GM13976 (cell line): ENCODE measurements around the gene GKN1.

Source experiments
- DNase-seq: peaks from one replicate; pipeline ENCODE4 v3.0.0; 2012; ENCODE audit warnings: low spot score
- CTCF ChIP-seq: IDR thresholded peaks from 2 replicates; pipeline ENCODE4 v1.5.1; 2012; ENCODE audit warnings: borderline replicate concordance, mild to moderate bottlenecking; ENCODE audit not compliant: insufficient read depth; ENCODE audit errors: extremely low read depth, missing control alignments, control extremely low read depth
- in situ Hi-C: fragments of 300-500 bp; cut with MboI; formaldehyde crosslinking; loops from one replicate; pipeline ENCODE4 v1.12.0; 2022; ENCODE audit warnings: low sequenced_read_pairs, mixed read lengths, inconsistent platforms; ENCODE audit not compliant: unreplicated experiment

Gene GKN1

GRCh38 chr2:68980956-68981355 is 6.5 kb downstream of the GKN1 start:
- TF ChIP-seq CTCF, result no peak
- in situ Hi-C loops, result no loop called here
- DNase-seq, result no peak

- no peak for TF ChIP-seq CTCF
- no peak for DNase-seq
- in situ Hi-C loops, result no loop called here
Observed at GRCh38 chr2:68987021-68987503, 12.6 kb downstream of the GKN1 start.

GRCh38 chr2:68989035-68989434 is 14.6 kb downstream of the GKN1 start:
- no peak for DNase-seq
- in situ Hi-C loops, result no loop called here
- TF ChIP-seq CTCF, result no peak

GRCh38 chr2:68992341-68992740 is 17.9 kb downstream of the GKN1 start:
- TF ChIP-seq CTCF, result no peak
- in situ Hi-C loops, result no loop called here
- DNase-seq, result no peak

- in situ Hi-C loops, result no loop called here
- DNase-seq, result no peak
- no peak for TF ChIP-seq CTCF
Observed at GRCh38 chr2:68992933-68993332, 18.5 kb downstream of the GKN1 start.

- no peak for DNase-seq
- TF ChIP-seq CTCF, result no peak
- in situ Hi-C loops, result no loop called here
Observed at GRCh38 chr2:68993660-68994059, 19.2 kb downstream of the GKN1 start.

GRCh38 chr2:68994864-68995263 is 20.4 kb downstream of the GKN1 start:
- no peak for DNase-seq
- in situ Hi-C loops, result no loop called here
- TF ChIP-seq CTCF, result no peak
